ENCODE measurements around the gene PDIA2.
"Not testable (repeated sequence)": the region's sequence is repeated elsewhere in the genome, so short reads cannot be mapped to it uniquely, and the experiment has no call there.

PDIA2 gene

GRCh38 chr16:333406-334094, 50.6 kb downstream of the PDIA2 start:
- DNase-seq (ENCODE audit: low spot score), result no peak

- not testable (repeated sequence) for DNase-seq (ENCODE audit: low spot score)
Observed at GRCh38 chr16:334164-334832, 51.3 kb downstream of the PDIA2 start.

GRCh38 chr16:334861-335632, 52.1 kb downstream of the PDIA2 start:
- DNase-seq (ENCODE audit: low spot score), result not testable (repeated sequence)

- DNase-seq (ENCODE audit: low spot score), result no peak
Observed at GRCh38 chr16:336269-336668, 53.3 kb downstream of the PDIA2 start.

All from ecto neural progenitor cell (in vitro differentiated cells).